Upper lobe of right lung (tissue), 1 donor: ENCODE results near the gene KDM7A. TPM values are rescaled to one million over a fixed set of nuclear protein-coding genes. Genes with fewer than 3 reads are reported as not detected.

Experiments
- ATAC-seq: fragments of 200-7000 bp; cut with Tn5 transposase; one replicate; pipeline ENCODE4 v1.9.1; 2020; ENCODE audit warnings: mild to moderate bottlenecking, moderate library complexity
- DNase-seq: peaks from one replicate; pipeline ENCODE4 v3.0.0-alpha.2; 2020
- H3K27ac ChIP-seq: fragments of 200-600 bp; one replicate; pipeline ENCODE4 v1.8.0; 2022
- H3K27me3 ChIP-seq: fragments of 200-600 bp; one replicate; pipeline ENCODE4 v1.8.0; 2022; ENCODE audit warnings: mild to moderate bottlenecking
- H3K36me3 ChIP-seq: fragments of 200-600 bp; one replicate; pipeline ENCODE4 v1.8.0; 2022
- H3K4me1 ChIP-seq: fragments of 200-600 bp; one replicate; pipeline ENCODE4 v1.8.0; 2022
- H3K4me3 ChIP-seq: fragments of 200-600 bp; one replicate; pipeline ENCODE4 v1.8.0; 2022; ENCODE audit warnings: mild to moderate bottlenecking
- H3K9me3 ChIP-seq: fragments of 200-600 bp; one replicate; pipeline ENCODE4 v1.8.0; 2022
- intact Hi-C: fragments of 100-400 bp; cut with DNase I; formaldehyde crosslinking; loops from one replicate; pipeline ENCODE4 v1.11.0; 2022
- total RNA-seq: library from RNA; stranded (reverse); fragmentation: NEBNext Ultra II Directional; extraction: Animal tissue kit (Norgen Biotek cat#: 25700); gene quantifications from one replicate; pipeline ENCODE4 v1.2.1, GENCODE V29; 2021
- TF ChIP-seq, protein P1 (sequence below): fragments of 200-600 bp; IDR thresholded peaks from one replicate; pipeline ENCODE4 v1.8.0; 2022; ENCODE audit warnings: antibody characterized with exemption
- donor health status: DM: no; HTN: yes; CAD: no; lungs with severe emphysema.

KDM7A gene
- total RNA-seq, 1 donor from 2014 or later = 16.7 TPM

DNA sequence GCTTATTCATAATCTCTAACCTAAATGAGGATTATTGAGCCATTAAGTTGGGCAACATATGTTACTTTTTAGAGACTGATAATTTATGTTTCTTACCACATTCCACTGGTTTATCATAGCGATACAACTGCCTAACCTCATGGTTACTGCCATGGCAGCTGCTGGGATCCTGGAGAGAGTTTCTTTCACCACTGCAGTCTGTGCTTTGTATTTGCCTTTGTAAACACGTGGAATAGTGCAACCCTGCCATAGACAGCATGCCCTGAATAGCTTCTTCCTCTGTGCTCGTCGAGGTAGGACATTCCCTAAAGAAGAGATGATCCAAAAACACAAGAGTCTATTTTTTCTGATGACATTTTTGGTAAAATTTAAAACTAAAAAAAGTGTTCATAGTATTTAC, 80.3 kb downstream of the KDM7A start:
- no peak overlapping the region for H3K27ac ChIP-seq
- H3K4me1 ChIP-seq = no peaks in the 10 kb centered on the region
- H3K27me3 ChIP-seq = no peaks in the 10 kb centered on the region
- H3K4me3 ChIP-seq = no peak overlapping the region
- TF ChIP-seq, protein P1, sequence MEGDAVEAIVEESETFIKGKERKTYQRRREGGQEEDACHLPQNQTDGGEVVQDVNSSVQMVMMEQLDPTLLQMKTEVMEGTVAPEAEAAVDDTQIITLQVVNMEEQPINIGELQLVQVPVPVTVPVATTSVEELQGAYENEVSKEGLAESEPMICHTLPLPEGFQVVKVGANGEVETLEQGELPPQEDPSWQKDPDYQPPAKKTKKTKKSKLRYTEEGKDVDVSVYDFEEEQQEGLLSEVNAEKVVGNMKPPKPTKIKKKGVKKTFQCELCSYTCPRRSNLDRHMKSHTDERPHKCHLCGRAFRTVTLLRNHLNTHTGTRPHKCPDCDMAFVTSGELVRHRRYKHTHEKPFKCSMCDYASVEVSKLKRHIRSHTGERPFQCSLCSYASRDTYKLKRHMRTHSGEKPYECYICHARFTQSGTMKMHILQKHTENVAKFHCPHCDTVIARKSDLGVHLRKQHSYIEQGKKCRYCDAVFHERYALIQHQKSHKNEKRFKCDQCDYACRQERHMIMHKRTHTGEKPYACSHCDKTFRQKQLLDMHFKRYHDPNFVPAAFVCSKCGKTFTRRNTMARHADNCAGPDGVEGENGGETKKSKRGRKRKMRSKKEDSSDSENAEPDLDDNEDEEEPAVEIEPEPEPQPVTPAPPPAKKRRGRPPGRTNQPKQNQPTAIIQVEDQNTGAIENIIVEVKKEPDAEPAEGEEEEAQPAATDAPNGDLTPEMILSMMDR = no peak
- intact Hi-C loops = no loop called here
- DNase-seq = no peak
- H3K9me3 ChIP-seq = no peaks in the 10 kb centered on the region
- H3K36me3 ChIP-seq = peaks cover 96% of the 10 kb centered on the region
- no peak for ATAC-seq

DNA sequence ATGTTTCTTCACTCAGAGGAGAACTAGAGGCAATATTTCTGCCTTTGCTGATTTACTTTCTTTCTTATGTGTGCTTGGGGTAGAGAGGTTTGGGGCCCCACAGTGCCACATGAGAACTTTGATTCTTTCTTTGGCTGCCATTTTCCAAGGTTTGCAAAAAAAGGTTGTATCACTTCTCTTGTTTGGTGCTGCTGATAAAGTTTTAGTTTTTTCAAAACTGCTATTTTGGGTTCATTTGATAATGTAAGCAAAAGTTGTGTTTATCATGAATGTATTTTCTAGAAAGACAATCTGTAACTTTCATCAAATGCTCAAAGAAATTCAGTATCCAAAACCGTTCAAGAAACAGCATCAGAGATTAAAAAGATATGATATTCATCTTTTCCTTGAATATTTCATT, 83.4 kb downstream of the KDM7A start:
- H3K9me3 ChIP-seq = no peaks in the 10 kb centered on the region
- H3K36me3 ChIP-seq = peaks cover 90% of the 10 kb centered on the region
- TF ChIP-seq, protein P1 = no peak
- ATAC-seq = no peak
- H3K4me3 ChIP-seq = no peak overlapping the region
- no peaks in the 10 kb centered on the region for H3K27me3 ChIP-seq
- intact Hi-C loops = no loop called here
- no peaks in the 10 kb centered on the region for H3K4me1 ChIP-seq
- H3K27ac ChIP-seq = no peak overlapping the region
- DNase-seq = no peak

DNA sequence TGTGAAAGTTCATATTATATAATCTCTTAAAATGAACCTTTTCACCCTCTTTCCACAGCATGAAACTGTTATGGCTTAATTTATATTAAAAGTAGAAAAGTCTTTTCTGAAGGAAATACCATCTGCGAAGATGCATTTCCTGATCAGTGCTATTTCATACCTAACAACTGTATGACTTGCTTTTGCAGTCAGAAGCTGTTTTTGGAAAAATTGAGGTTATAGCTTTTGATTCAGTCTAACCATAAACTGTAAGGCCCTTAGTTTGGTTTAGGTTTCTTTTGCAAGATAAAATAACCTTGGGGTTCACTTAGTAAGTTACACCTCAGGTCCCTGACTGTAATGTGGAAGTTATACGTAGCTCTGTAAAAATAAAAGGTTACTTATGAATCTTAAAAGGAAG, 91.3 kb downstream of the KDM7A start:
- Histone ChIP-seq H3K4me1 (no peaks in the 10 kb centered on the region), H3K36me3 (peaks cover 18% of the 10 kb centered on the region), H3K4me3 (no peak overlapping the region), H3K27me3 (no peaks in the 10 kb centered on the region), H3K27ac (no peak overlapping the region), H3K9me3 (no peaks in the 10 kb centered on the region)
- no peak for DNase-seq
- no peak for ATAC-seq
- TF ChIP-seq, protein P1 = no peak
- intact Hi-C loops = no loop called here

DNA sequence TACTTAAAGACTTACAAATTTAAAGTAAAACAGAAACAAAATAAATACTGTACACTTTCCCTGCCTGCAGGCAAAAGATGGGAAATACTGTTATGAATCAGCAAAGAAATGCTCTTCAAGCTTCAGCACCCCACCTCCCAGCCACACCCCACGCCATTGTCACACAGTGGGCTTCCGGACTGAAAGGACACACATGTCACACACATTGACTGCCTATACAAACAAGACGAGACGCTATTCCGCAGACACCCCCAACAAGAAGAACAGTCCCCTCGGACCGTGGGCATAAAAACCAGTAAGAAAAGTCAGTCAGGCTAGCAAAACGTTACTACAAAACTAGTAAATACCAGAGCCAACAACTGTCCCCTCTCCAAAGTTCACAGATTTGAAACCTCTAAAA, 91.8 kb downstream of the KDM7A start:
- Histone ChIP-seq H3K27me3 (no peaks in the 10 kb centered on the region), H3K4me1 (no peaks in the 10 kb centered on the region), H3K4me3 (no peak overlapping the region), H3K27ac (no peak overlapping the region), H3K36me3 (peaks cover 13% of the 10 kb centered on the region), H3K9me3 (no peaks in the 10 kb centered on the region)
- ATAC-seq (peak; percentile 34), DNase-seq (no peak)
- TF ChIP-seq, protein P1 = no peak
- intact Hi-C loops = no loop called here

DNA sequence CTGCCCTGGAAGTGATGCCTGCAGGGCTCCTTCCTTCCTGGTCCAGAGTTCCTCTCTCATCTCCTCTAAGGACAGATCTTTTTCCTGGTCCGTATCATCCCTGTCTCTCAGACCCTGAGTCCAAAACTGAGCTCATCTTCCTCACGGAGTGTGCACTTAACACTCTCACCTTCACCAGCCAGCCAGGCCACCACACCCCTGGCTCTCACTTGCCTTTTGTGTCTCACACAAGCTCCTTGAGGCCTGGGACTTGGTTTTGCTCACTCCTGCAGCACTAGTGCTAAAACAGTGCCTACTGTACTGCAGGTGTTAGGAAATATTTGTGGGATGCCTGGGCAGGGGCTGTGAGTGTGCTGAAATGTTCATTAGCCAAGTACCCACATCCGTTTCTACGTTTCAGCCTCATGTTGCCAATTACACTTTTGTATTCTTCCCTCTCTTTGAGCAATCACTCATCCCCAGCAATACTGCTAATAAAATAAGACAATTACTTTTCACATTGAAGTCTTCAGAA, 92.6 kb downstream of the KDM7A start:
- TF ChIP-seq, protein P1 = no peak
- ATAC-seq (peak; percentile 65), DNase-seq (no peak)
- H3K27me3 ChIP-seq = no peaks in the 10 kb centered on the region
- intact Hi-C loops = no loop called here
- H3K9me3 ChIP-seq = no peaks in the 10 kb centered on the region
- no peak overlapping the region for H3K27ac ChIP-seq
- peaks cover 8% of the 10 kb centered on the region for H3K36me3 ChIP-seq
- no peak overlapping the region for H3K4me3 ChIP-seq
- no peaks in the 10 kb centered on the region for H3K4me1 ChIP-seq

DNA sequence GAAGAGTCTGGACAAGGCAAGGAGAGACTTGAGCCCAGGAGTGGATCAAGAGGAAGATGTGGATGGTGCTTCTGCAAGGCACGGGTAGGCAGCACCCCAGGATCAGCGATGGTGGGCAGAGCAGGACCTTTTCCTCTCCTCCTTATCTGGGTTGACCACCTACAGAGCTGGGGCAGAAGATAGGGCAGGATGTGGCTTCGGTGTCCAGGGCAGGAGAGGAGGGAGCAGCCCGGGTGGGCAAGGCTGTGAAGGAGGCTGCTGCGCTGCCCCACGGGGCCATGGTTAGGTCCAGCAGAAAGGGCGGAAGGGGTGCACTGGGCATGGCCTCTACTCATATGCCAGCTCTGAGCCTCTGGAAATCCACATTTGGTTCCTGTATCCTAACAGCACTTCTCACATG, 94.0 kb downstream of the KDM7A start:
- ATAC-seq = peak; percentile 31
- peak; percentile 46 for DNase-seq
- Histone ChIP-seq H3K4me3 (no peak overlapping the region), H3K4me1 (no peaks in the 10 kb centered on the region), H3K36me3 (peaks cover 2% of the 10 kb centered on the region), H3K27ac (no peak overlapping the region), H3K9me3 (no peaks in the 10 kb centered on the region), H3K27me3 (no peaks in the 10 kb centered on the region)
- intact Hi-C loops = no loop called here
- TF ChIP-seq, protein P1 = no peak
